ENCODE data around the gene ANKMY1.

- TF ChIP-seq EZH2 (IDR thresholded peaks at IDR 0.05; ENCODE audit: low read depth, unreplicated experiment) (no peak), CTCF (conservative IDR thresholded peaks at IDR 0.05; ENCODE audit: low read depth in 2 of 2) (no peak), ETS1 (IDR thresholded peaks at IDR 0.05) (no peak), EZH2phosphoT487 (IDR thresholded peaks at IDR 0.05; ENCODE audit: unreplicated experiment) (no peak), ZNF462 (CRISPR knock-in tag; IDR thresholded peaks at IDR 0.05) (no peak), CREB1 (CRISPR knock-in tag; IDR thresholded peaks at IDR 0.05; ENCODE audit: low read depth) (no peak), REST (IDR thresholded peaks at IDR 0.05; ENCODE audit: unreplicated experiment) (no peak), POLR2AphosphoS5 (IDR thresholded peaks at IDR 0.05; ENCODE audit: low read depth) (no peak), STAT1 (IDR thresholded peaks at IDR 0.05; ENCODE audit: unreplicated experiment) (no peak), ZNF331 (CRISPR knock-in tag; IDR thresholded peaks at IDR 0.05; ENCODE audit: low read depth) (no peak), JUNB (IDR thresholded peaks at IDR 0.05; ENCODE audit: unreplicated experiment) (no peak)
These were observed 125.4 kb downstream of the ANKMY1 start for GRCh38 chr2:240432430-240432819.
